SH-SY5Y (cell line): ENCODE data around the gene CERS5.

Source experiments
- GATA2 ChIP-seq: IDR thresholded peaks from 2 replicates; pipeline ENCODE4 v1.6.1; 2011; ENCODE audit warnings: mild to moderate bottlenecking, low read depth, low read length
- GATA3 ChIP-seq: IDR thresholded peaks from 2 replicates; pipeline ENCODE4 v1.6.1; 2011; ENCODE audit warnings: low read depth, mild to moderate bottlenecking, low read length, moderate library complexity

GRCh38 chr12:50097952-50098351, 69.2 kb downstream of the CERS5 start:
- no peak for TF ChIP-seq GATA3
- no peak for TF ChIP-seq GATA2
